Activated T-cell treated with anti-CD3 and anti-CD28 coated beads, Interleukin-2, amount 50 U/mL, for 1 hour (primary cell): ENCODE results near the gene SPRR2D.

Experiments
- DNase-seq: peaks from one replicate; pipeline ENCODE4 v3.0.0-alpha.2; 2020

SPRR2D gene

GRCh38 chr1:153001382-153001781 is 39.5 kb downstream of the SPRR2D start, which contains the start of gene SPRR3:
SPRR3 (plus strand) TSS chr1:153001749; CDS start chr1:153003021, 1,272 bp downstream.
- no peak for DNase-seq

GRCh38 chr1:153000294-153000693 is 40.6 kb downstream of the SPRR2D start:
- no peak for DNase-seq

GRCh38 chr1:152999818-153000217 is 41.1 kb downstream of the SPRR2D start:
- no peak for DNase-seq

- no peak for DNase-seq
These were observed 42.4 kb downstream of the SPRR2D start for GRCh38 chr1:152998476-152998875.

GRCh38 chr1:152997901-152998300 is 43.0 kb downstream of the SPRR2D start:
- DNase-seq: no peak

- DNase-seq: no peak
These were observed 44.1 kb downstream of the SPRR2D start for GRCh38 chr1:152996633-152997400.

- DNase-seq: no peak
These were observed 45.1 kb downstream of the SPRR2D start for GRCh38 chr1:152995842-152996241.

- no peak for DNase-seq
These were observed 47.7 kb downstream of the SPRR2D start for GRCh38 chr1:152993186-152993585.
